A375 (cell line): ENCODE results near the gene PSTK. TPM values are rescaled to one million over a fixed set of nuclear protein-coding genes. Genes with fewer than 3 reads are reported as not detected.

Experiments
- total RNA-seq: library from RNA; depleted of rRNA; stranded (reverse); fragments of >200 nt; shearing (Covaris generic); gene quantifications from 2 replicates; pipeline ENCODE4 v1.2.3, GENCODE V29; 2014; rRNA removed

Gene PSTK
- total RNA-seq = 7.8 and 8.3 TPM in 2 replicates

GRCh38 chr10:122980209-122981065, at the start of gene PSTK:
Gene PSTK (plus strand): TSS chr10:122980401. CDS start chr10:122980480, 79 bp downstream.

GRCh38 chr10:122953902-122954730, 26.1 kb upstream of the PSTK start, which contains the start of gene C10orf88:
Gene C10orf88 (minus strand): TSS chr10:122954227. CDS start chr10:122954178, 49 bp downstream.

GRCh38 chr10:123008355-123009104, 28.3 kb downstream of the PSTK start, which contains the start of the genes ACADSB and IKZF5:
Gene ACADSB (plus strand): TSS chr10:123009006. CDS start chr10:123009030, 24 bp downstream.
Gene IKZF5 (minus strand): TSS chr10:123008795. CDS start chr10:122998625, 10,170 bp downstream.

Other genes with a start within 250 kb of the PSTK start
- gene CUZD1, start 134.5 kb upstream of the PSTK start, total RNA-seq = 0.66 and 0.72 TPM in 2 replicates
- gene FAM24B, start 100.8 kb upstream of the PSTK start, total RNA-seq = 8.2 and 11.4 TPM in 2 replicates
- gene FAM24A, start 69.8 kb upstream of the PSTK start, total RNA-seq = not detected in 2 replicates
- 6.0 and 6.1 TPM in 2 replicates for gene C10orf88, start 26.2 kb upstream of the PSTK start, total RNA-seq
- gene IKZF5, start 28.4 kb downstream of the PSTK start, total RNA-seq = 3.3 and 4.3 TPM in 2 replicates
- 7.0 and 7.8 TPM in 2 replicates for gene ACADSB, start 28.6 kb downstream of the PSTK start, total RNA-seq
- gene HMX3, start 155.6 kb downstream of the PSTK start, total RNA-seq = 3.5 and 6.3 TPM in 2 replicates
- gene HMX2, start 167.7 kb downstream of the PSTK start, total RNA-seq = not detected in 2 replicates
- 250 and 295 TPM in 2 replicates for gene BUB3, start 174.0 kb downstream of the PSTK start, total RNA-seq